PFSK-1 (cell line): ENCODE data around the gene KATNBL1.

Experiments used
- POLR2AphosphoS5 ChIP-seq: IDR thresholded peaks from 2 replicates; pipeline ENCODE4 v1.6.1; 2012; ENCODE audit warnings: low read depth, mild to moderate bottlenecking, control low read depth, low read length, moderate library complexity
- REST ChIP-seq, 2 experiments: IDR thresholded peaks; 2 replicates each; pipeline versions ENCODE4 v1.6.1 to v1.8.0; 2011 to 2012; ENCODE audit warnings: low read depth in 2 of 2, low read length in 2 of 2, control low read depth in 1 of 2, inconsistent platforms in 1 of 2, mild to moderate bottlenecking in 1 of 2, moderate library complexity in 1 of 2; ENCODE audit not compliant: insufficient read depth in 1 of 2
- SIN3A ChIP-seq: IDR thresholded peaks from 2 replicates; pipeline ENCODE4 v1.6.1; 2012; ENCODE audit warnings: mild to moderate bottlenecking, low read length, moderate library complexity, borderline replicate concordance; ENCODE audit not compliant: insufficient read depth
- TAF1 ChIP-seq: IDR thresholded peaks from 2 replicates; pipeline ENCODE4 v1.6.1; 2012; ENCODE audit warnings: low read length, control low read depth, borderline replicate concordance; ENCODE audit not compliant: insufficient read depth

GRCh38 chr15:34124651-34125050 is 85.2 kb downstream of the KATNBL1 start:
- TF ChIP-seq POLR2AphosphoS5 (no peak), TAF1 (no peak), REST (IDR thresholded peaks at IDR 0.05; ENCODE audit: insufficient read depth in 1 of 2, low read depth in 2 of 2, low read length in 2 of 2) (no peak), SIN3A (no peak)
